ENCODE results near the gene CLINT1.

Gene CLINT1

GRCh38 chr5:157819502-157820115, 39.3 kb downstream of the CLINT1 start:
- DNase-seq = no peak

GRCh38 chr5:157818368-157818767, 40.6 kb downstream of the CLINT1 start:
- DNase-seq = no peak

GRCh38 chr5:157817928-157818327, 41.0 kb downstream of the CLINT1 start:
- DNase-seq = no peak

- DNase-seq = no peak
Measured at GRCh38 chr5:157817387-157817702, 41.6 kb downstream of the CLINT1 start.

- DNase-seq = peak; percentile 16 to 60 (median 54)
Measured at GRCh38 chr5:157816682-157817386, 42.1 kb downstream of the CLINT1 start.

GRCh38 chr5:157812086-157812485, 46.9 kb downstream of the CLINT1 start:
- no peak for DNase-seq

- no peak for DNase-seq
Measured at GRCh38 chr5:157808043-157808442, 50.9 kb downstream of the CLINT1 start.

GRCh38 chr5:157802736-157803135, 56.2 kb downstream of the CLINT1 start:
- no peak for DNase-seq

GRCh38 chr5:157800137-157800536, 58.8 kb downstream of the CLINT1 start:
- no peak for DNase-seq

- peak in 1 of 3 donors; percentile 27 for DNase-seq
Measured at GRCh38 chr5:157799578-157799977, 59.4 kb downstream of the CLINT1 start.

- DNase-seq = no peak
Measured at GRCh38 chr5:157793301-157793700, 65.6 kb downstream of the CLINT1 start.

GRCh38 chr5:157785801-157786200, 73.1 kb downstream of the CLINT1 start:
- DNase-seq = no peak

- no peak for DNase-seq
Measured at GRCh38 chr5:157779221-157779620, 79.7 kb downstream of the CLINT1 start.

- DNase-seq = no peak
Measured at GRCh38 chr5:157778121-157778805, 80.7 kb downstream of the CLINT1 start.

- no peak for DNase-seq
Measured at GRCh38 chr5:157772127-157772526, 86.8 kb downstream of the CLINT1 start.

- no peak for DNase-seq
Measured at GRCh38 chr5:157770665-157771064, 88.3 kb downstream of the CLINT1 start.

GRCh38 chr5:157767689-157768088, 91.3 kb downstream of the CLINT1 start:
- DNase-seq = no peak

GRCh38 chr5:157766902-157767301, 92.0 kb downstream of the CLINT1 start:
- DNase-seq = no peak

GRCh38 chr5:157766442-157766841, 92.5 kb downstream of the CLINT1 start:
- DNase-seq = no peak

GRCh38 chr5:157764531-157764930, 94.4 kb downstream of the CLINT1 start:
- DNase-seq = no peak

- DNase-seq = peak; percentile 63 to 70 (median 69)
Measured at GRCh38 chr5:157761690-157762621, 97.0 kb downstream of the CLINT1 start.

GRCh38 chr5:157758706-157759105, 100.2 kb downstream of the CLINT1 start:
- no peak for DNase-seq

GRCh38 chr5:157756122-157756521, 102.8 kb downstream of the CLINT1 start:
- DNase-seq = no peak

All from suppressor macrophage treated with lipopolysaccharide for 1 hour (primary cell).